ENCODE results near the gene TMEM18.
A peak's percentile ranks its signal among the peaks of the same experiment; 100 is the strongest.

Gene TMEM18

DNA sequence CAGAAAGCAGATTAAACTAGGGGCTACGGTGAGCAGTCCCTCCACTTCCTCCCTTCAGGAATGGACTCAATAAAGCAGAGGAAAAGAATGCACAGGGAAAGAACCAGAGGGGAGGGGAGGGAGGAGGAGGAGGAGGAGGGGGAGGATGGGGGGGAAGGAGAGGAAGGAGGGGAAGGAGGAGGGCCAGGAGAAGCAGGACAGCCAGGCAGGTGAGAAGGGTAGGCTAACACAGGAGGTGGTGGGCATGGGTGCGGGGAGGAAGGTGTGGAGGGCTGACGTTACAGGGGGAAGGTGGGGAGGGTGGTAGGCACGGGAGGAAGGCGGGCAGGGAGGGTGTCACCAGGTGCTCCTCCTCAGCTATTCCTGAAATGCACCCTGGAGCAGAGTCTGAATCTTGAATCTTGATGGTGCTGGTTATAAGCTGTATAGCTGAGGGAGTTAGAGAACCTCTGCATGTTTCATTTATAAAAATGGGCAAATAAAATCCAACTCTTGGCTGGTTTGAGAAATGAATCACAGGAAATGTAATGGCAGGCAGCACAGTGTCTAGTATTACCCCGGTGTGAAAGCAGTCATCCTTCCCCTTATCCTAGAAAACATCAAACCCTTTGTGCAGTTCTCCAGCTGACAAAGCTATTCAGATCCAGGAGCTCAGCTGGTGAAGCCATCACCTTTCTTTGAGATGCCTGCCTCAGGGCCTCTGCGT lies 3.4 kb downstream of the TMEM18 start:
- H3K4me3 ChIP-seq (replicated peaks; ENCODE audit: low read depth, low read length): no peak overlapping the region
- TF ChIP-seq, protein P1, sequence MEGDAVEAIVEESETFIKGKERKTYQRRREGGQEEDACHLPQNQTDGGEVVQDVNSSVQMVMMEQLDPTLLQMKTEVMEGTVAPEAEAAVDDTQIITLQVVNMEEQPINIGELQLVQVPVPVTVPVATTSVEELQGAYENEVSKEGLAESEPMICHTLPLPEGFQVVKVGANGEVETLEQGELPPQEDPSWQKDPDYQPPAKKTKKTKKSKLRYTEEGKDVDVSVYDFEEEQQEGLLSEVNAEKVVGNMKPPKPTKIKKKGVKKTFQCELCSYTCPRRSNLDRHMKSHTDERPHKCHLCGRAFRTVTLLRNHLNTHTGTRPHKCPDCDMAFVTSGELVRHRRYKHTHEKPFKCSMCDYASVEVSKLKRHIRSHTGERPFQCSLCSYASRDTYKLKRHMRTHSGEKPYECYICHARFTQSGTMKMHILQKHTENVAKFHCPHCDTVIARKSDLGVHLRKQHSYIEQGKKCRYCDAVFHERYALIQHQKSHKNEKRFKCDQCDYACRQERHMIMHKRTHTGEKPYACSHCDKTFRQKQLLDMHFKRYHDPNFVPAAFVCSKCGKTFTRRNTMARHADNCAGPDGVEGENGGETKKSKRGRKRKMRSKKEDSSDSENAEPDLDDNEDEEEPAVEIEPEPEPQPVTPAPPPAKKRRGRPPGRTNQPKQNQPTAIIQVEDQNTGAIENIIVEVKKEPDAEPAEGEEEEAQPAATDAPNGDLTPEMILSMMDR (IDR thresholded peaks at IDR 0.05; ENCODE audit: low read length, missing control alignments): no peak
- DNase-seq (ENCODE audit: low read depth): peak; percentile 53

DNA sequence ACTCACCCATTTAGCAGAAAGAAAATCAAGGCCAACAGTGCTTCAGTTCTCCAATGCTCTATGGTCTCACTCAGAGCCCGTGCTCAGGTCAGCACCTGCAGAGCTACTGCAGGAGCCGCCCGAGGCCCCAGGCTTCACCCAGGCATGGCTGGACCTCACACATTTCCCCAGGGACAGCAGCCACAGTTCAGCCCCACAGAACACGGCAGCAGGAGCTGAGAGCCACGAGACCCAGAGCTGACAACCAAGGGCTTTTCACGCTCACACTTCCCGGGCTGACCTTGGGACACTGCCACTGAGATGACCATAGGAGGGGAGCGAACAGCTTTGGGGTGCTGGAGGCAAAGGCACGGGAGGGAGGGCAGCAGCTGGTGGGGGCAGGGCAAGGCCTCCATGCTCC lies 4.2 kb downstream of the TMEM18 start:
- H3K4me3 ChIP-seq (replicated peaks; ENCODE audit: low read depth, low read length): no peak overlapping the region
- no peak for DNase-seq (ENCODE audit: low read depth)
- TF ChIP-seq, protein P1 (IDR thresholded peaks at IDR 0.05; ENCODE audit: low read length, missing control alignments): no peak

DNA sequence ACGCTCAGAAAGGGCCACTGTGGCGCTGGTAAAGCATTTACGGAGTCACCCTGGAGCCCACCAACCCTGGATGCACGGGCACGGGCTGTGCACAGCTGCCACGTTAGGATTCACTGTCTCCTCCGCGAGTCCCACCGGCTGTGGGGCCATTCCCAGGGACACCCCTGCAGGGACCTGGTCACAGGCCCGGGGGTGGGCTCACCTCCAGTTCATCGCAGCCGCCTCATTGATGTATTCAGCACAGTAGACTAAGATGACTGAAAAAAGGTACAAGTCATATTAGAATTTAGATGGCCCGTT lies 4.7 kb downstream of the TMEM18 start:
- no peak for DNase-seq (ENCODE audit: low read depth)

DNA sequence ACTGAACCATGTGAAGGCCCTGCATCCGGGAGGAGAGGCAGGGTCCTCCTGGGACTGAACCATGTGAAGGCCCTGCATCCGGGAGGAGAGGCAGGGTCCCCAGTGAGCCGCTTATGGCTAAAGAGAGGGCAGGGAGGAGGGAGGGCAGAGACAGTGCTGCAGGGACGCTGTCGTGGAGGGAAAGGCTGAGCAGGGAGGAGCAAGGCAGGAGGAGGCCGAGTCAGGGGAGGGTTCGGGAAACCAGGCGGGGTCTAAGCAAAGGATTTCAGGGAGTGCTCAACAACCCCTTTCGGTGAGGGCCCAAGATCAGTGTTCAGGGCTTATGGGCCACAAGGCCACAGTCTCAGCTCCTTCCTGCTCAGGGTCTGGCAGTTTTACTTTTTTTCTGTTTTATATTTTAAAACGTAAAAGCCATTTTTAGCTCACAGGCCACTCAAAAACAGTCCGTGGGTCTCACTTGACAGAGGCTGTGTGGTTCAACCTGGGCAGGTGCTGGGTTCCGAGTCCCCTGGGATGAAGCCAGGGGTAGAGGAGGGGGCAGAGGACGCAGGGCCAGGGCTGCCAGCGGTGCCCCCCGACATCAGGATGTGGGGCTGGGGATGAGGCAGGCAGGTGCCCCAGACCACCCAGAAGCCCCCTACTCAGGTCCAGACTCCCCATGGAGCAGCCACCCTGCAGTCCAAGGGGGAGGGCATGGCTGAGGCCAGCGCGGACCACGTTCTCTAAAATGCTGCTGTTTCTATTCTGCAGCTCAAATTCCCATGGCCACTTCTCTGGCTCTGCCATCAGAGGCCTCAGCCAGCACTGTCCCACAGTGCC lies 5.2 kb downstream of the TMEM18 start:
- DNase-seq (ENCODE audit: low read depth): no peak
- TF ChIP-seq, protein P1 (IDR thresholded peaks at IDR 0.05; ENCODE audit: low read length, missing control alignments): no peak
- no peak overlapping the region for H3K4me3 ChIP-seq (replicated peaks; ENCODE audit: low read depth, low read length)

More for the DNA sequence above, 4.7 kb downstream of the TMEM18 start:
- H3K4me3 ChIP-seq (replicated peaks; ENCODE audit: low read depth, low read length): no peak overlapping the region
- TF ChIP-seq, protein P1 (IDR thresholded peaks at IDR 0.05; ENCODE audit: low read length, missing control alignments): no peak

DNA sequence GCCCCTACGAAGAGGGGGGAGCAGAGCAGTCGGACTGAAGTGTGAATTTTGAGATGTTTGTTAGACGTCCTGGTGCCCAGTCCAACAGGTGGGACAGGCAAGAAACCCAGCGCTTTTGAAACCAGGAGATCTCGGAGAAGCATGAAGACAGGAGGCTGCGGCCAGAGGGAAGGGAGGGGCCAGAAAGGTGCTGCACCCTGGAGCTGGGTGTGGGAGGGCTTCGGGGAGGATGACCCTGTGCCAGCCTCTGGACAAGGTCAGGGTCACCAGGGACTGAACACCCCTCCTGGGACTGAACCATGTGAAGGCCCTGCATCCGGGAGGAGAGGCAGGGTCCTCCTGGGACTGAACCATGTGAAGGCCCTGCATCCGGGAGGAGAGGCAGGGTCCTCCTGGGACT lies 6.1 kb downstream of the TMEM18 start:
- no peak for DNase-seq (ENCODE audit: low read depth)
- no peak overlapping the region for H3K4me3 ChIP-seq (replicated peaks; ENCODE audit: low read depth, low read length)
- TF ChIP-seq, protein P1 (IDR thresholded peaks at IDR 0.05; ENCODE audit: low read length, missing control alignments): no peak

DNA sequence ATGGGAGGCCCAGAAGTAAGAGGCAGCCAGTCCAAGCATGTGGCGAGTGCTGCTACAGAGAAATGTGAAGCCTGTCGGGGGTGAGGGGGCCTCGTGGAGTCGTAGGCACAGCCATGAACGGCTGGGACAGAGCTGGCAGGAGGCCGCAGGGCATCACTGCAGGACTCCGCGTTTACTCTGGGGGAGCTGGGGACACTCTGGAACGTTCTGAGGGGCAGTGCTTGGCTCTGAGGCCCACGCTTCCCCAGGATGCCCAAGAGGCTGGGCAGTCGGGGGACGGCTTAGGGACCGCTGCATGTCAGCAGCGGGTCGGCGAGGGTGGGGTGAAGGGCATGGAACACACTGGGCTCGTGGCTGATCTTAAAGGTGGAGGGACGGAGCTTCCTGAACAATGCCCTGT lies 6.6 kb downstream of the TMEM18 start:
- no peak overlapping the region for H3K4me3 ChIP-seq (replicated peaks; ENCODE audit: low read depth, low read length)
- TF ChIP-seq, protein P1 (IDR thresholded peaks at IDR 0.05; ENCODE audit: low read length, missing control alignments): no peak
- DNase-seq (ENCODE audit: low read depth): no peak
